Smooth muscle cell (in vitro differentiated cells): ENCODE data around the gene THUMPD1. TPM values are rescaled to one million over a fixed set of nuclear protein-coding genes. Genes with fewer than 3 reads are reported as not detected.
"Not testable (repeated sequence)": the region's sequence is repeated elsewhere in the genome, so short reads cannot be mapped to it uniquely, and the experiment has no call there.

Source experiments
- DNase-seq: peaks from one replicate; lab custom pipeline; 2025; ENCODE audit not compliant: unreplicated experiment; lab: John Stamatoyannopoulos, UW
- H2AFZ ChIP-seq: fragments of 200-600 bp; sonication (generic); 2 replicates; pipeline ENCODE4 v1.6.0; 2016; ENCODE audit warnings: antibody characterized with exemption, low read depth, mild to moderate bottlenecking
- H3F3A ChIP-seq: fragments of 200-600 bp; sonication (generic); 2 replicates; pipeline ENCODE4 v1.6.0; 2017; ENCODE audit warnings: antibody characterized with exemption, low read depth
- H3K27ac ChIP-seq: fragments of 200-600 bp; sonication (generic); 2 replicates; pipeline ENCODE4 v1.5.1; 2016; ENCODE audit warnings: low read depth, mild to moderate bottlenecking
- H3K27me3 ChIP-seq: fragments of 200-600 bp; sonication (generic); 2 replicates; pipeline ENCODE4 v1.6.1; 2016; ENCODE audit warnings: low read depth, mild to moderate bottlenecking
- H3K36me3 ChIP-seq: fragments of 200-600 bp; sonication (generic); 2 replicates; pipeline ENCODE4 v1.5.1; 2016; ENCODE audit warnings: low read depth
- H3K4me1 ChIP-seq: fragments of 200-600 bp; sonication (generic); 2 replicates; pipeline ENCODE4 v1.5.1; 2016; ENCODE audit warnings: low read depth
- H3K4me2 ChIP-seq: fragments of 200-600 bp; sonication (generic); 2 replicates; pipeline ENCODE4 v1.6.0; 2016; ENCODE audit warnings: mild to moderate bottlenecking
- H3K4me3 ChIP-seq: fragments of 200-600 bp; sonication (generic); 2 replicates; pipeline ENCODE4 v1.5.1; 2016; ENCODE audit warnings: mild to moderate bottlenecking
- H3K79me2 ChIP-seq: fragments of 200-600 bp; sonication (generic); 2 replicates; pipeline ENCODE4 v1.6.0; 2016; ENCODE audit warnings: low read depth, mild to moderate bottlenecking
- H3K9ac ChIP-seq: fragments of 200-600 bp; sonication (generic); 2 replicates; pipeline ENCODE4 v1.6.0; 2016; ENCODE audit warnings: low read depth
- H3K9me3 ChIP-seq: fragments of 200-600 bp; sonication (generic); replicated peaks from 2 replicates; pipeline ENCODE4 v1.5.1; 2016; ENCODE audit warnings: low read depth
- H4K20me1 ChIP-seq: fragments of 200-600 bp; sonication (generic); 2 replicates; pipeline ENCODE4 v1.6.0; 2016; ENCODE audit warnings: low read depth
- CTCF ChIP-seq: fragments of 200-600 bp; sonication (generic); IDR thresholded peaks from 2 replicates; pipeline ENCODE4 v1.5.1; 2017; ENCODE audit warnings: borderline replicate concordance, mild to moderate bottlenecking, antibody characterized with exemption; ENCODE audit not compliant: insufficient read depth, poor library complexity, severe bottlenecking
- WGBS: methylation state at CpG from one replicate; pipeline ENCODE4 v1.1.7; 2016; ENCODE audit warnings: low lambda C conversion rate; 5-methylcytosine and 5-hydroxymethylcytosine counted together
- polyA plus RNA-seq: library from polyadenylated mRNA; unstranded; fragments of >200 nt; fragmentation: Nextera tagmentation; extraction: Ambion mirVana; gene quantifications from 2 replicates; pipeline ENCODE4 v1.2.1, GENCODE V29; 2016
- small RNA-seq: library from RNA; depleted of rRNA; stranded (forward); fragments of <200 nt; gene quantifications from one replicate; pipeline ENCODE3, GENCODE V24; 2014
- total RNA-seq: library from RNA; depleted of rRNA; stranded (reverse); fragments of >200 nt; gene quantifications from 2 replicates; pipeline ENCODE4 v1.2.3, GENCODE V29; 2014

THUMPD1 gene
- total and polyA plus RNA-seq, 2 experiments from 2014 or later, result 30.8 to 62.5 TPM

GRCh38 chr16:20695024-20695423, 46.6 kb downstream of the THUMPD1 start:
- H2AFZ ChIP-seq, result no peak overlapping the region
- no peaks in the 10 kb centered on the region for H3K9me3 ChIP-seq
- DNase-seq, result no peak
- H3K79me2 ChIP-seq, result no peaks in the 10 kb centered on the region
- no peak overlapping the region for H3K4me3 ChIP-seq
- H4K20me1 ChIP-seq, result no peaks in the 10 kb centered on the region
- no peaks in the 10 kb centered on the region for H3K36me3 ChIP-seq
- no peak overlapping the region for H3K27ac ChIP-seq
- no peak overlapping the region for H3K9ac ChIP-seq
- no peaks in the 10 kb centered on the region for H3F3A ChIP-seq
- no peaks in the 10 kb centered on the region for H3K27me3 ChIP-seq
- H3K4me1 ChIP-seq, result no peaks in the 10 kb centered on the region
- no peak overlapping the region for H3K4me2 ChIP-seq
- TF ChIP-seq CTCF, result no peak
- 87% methylated on average over 4 of the region's 4 CpGs for WGBS

- H3K27ac ChIP-seq, H3K36me3 ChIP-seq, H3F3A ChIP-seq, H3K27me3 ChIP-seq, H3K9me3 ChIP-seq, H4K20me1 ChIP-seq, DNase-seq, H3K4me2 ChIP-seq, H3K4me3 ChIP-seq, H2AFZ ChIP-seq, H3K4me1 ChIP-seq, H3K9ac ChIP-seq, H3K79me2 ChIP-seq: not testable (repeated sequence)
- WGBS, result 89% methylated on average over 6 of the region's 6 CpGs
These were observed 47.5 kb downstream of the THUMPD1 start for GRCh38 chr16:20694096-20694495.

- no peak overlapping the region for H3K27ac ChIP-seq
- no peaks in the 10 kb centered on the region for H3K4me1 ChIP-seq
- H4K20me1 ChIP-seq, result no peaks in the 10 kb centered on the region
- H3F3A ChIP-seq, result no peaks in the 10 kb centered on the region
- H3K79me2 ChIP-seq, result no peaks in the 10 kb centered on the region
- TF ChIP-seq CTCF, result no peak
- H3K9me3 ChIP-seq, result no peaks in the 10 kb centered on the region
- H3K4me2 ChIP-seq, result no peak overlapping the region
- no peak overlapping the region for H3K4me3 ChIP-seq
- H3K27me3 ChIP-seq, result no peaks in the 10 kb centered on the region
- H3K36me3 ChIP-seq, result no peaks in the 10 kb centered on the region
- H2AFZ ChIP-seq, result no peak overlapping the region
- no peak overlapping the region for H3K9ac ChIP-seq
- DNase-seq, result no peak
These were observed 52.0 kb downstream of the THUMPD1 start for GRCh38 chr16:20689668-20690067.

- no peaks in the 10 kb centered on the region for H3K36me3 ChIP-seq
- DNase-seq, result no peak
- H3K9me3 ChIP-seq, result no peaks in the 10 kb centered on the region
- no peaks in the 10 kb centered on the region for H4K20me1 ChIP-seq
- no peaks in the 10 kb centered on the region for H3F3A ChIP-seq
- 93% methylated on average over 1 of the region's 1 CpG for WGBS
- no peak for TF ChIP-seq CTCF
- peaks cover 9% of the 10 kb centered on the region for H3K4me1 ChIP-seq
- no peak overlapping the region for H3K4me3 ChIP-seq
- no peak overlapping the region for H3K4me2 ChIP-seq
- H3K27ac ChIP-seq, result no peak overlapping the region
- H3K9ac ChIP-seq, result no peak overlapping the region
- no peak overlapping the region for H2AFZ ChIP-seq
- no peaks in the 10 kb centered on the region for H3K27me3 ChIP-seq
- H3K79me2 ChIP-seq, result no peaks in the 10 kb centered on the region
These were observed 57.8 kb downstream of the THUMPD1 start for GRCh38 chr16:20683812-20684211.

Small RNA genes lying within 50 kb of the gene (small RNA-seq; reads per million reads assigned to genes)
- 0.08 reads per million for gene RNU6-944P

Other genes starting within 250 kb of the THUMPD1 start
- gene ACSM2B, start 165.5 kb downstream of the THUMPD1 start, total RNA-seq, result not detected in 2 replicates
- gene ACSM2B, start 165.5 kb downstream of the THUMPD1 start, polyA plus RNA-seq, result not detected in 2 replicates
- gene ACSM1, start 44.1 kb downstream of the THUMPD1 start, total RNA-seq, result 0.13 TPM in 1 of 2 replicates, not detected in the other
- gene ACSM1, start 44.1 kb downstream of the THUMPD1 start, polyA plus RNA-seq, result not detected in 2 replicates
- gene ACSM3, start 22.2 kb upstream of the THUMPD1 start, total RNA-seq, result 1.3 and 4.3 TPM in 2 replicates
- gene ACSM3, start 22.2 kb upstream of the THUMPD1 start, polyA plus RNA-seq, result 0.97 and 2.3 TPM in 2 replicates
- 12.9 and 14.8 TPM in 2 replicates for gene ERI2, start 64.7 kb upstream of the THUMPD1 start, total RNA-seq
- 7.5 and 7.6 TPM in 2 replicates for gene ERI2, start 64.7 kb upstream of the THUMPD1 start, polyA plus RNA-seq
- gene REXO5, start 64.7 kb upstream of the THUMPD1 start, total RNA-seq, result 1.9 and 8.6 TPM in 2 replicates
- 3.2 and 4.6 TPM in 2 replicates for gene REXO5, start 64.7 kb upstream of the THUMPD1 start, polyA plus RNA-seq
- gene DCUN1D3, start 158.5 kb upstream of the THUMPD1 start, total RNA-seq, result 36.3 and 37.8 TPM in 2 replicates
- gene DCUN1D3, start 158.5 kb upstream of the THUMPD1 start, polyA plus RNA-seq, result 12.6 and 13.5 TPM in 2 replicates
- 10.2 and 18.6 TPM in 2 replicates for gene LYRM1, start 159.0 kb upstream of the THUMPD1 start, total RNA-seq
- 11.7 and 15.3 TPM in 2 replicates for gene LYRM1, start 159.0 kb upstream of the THUMPD1 start, polyA plus RNA-seq